Measurements from ENCODE around the gene BTRC. TPM values are rescaled to one million over a fixed set of nuclear protein-coding genes. Genes with fewer than 3 reads are reported as not detected.

BTRC gene
- total and polyA plus RNA-seq, 10 of the 15 experiments (the other 5 are each of a cell fraction or from before 2014, with no cell fraction given): 2.2 to 18.6 (median 8.6) TPM

DNA sequence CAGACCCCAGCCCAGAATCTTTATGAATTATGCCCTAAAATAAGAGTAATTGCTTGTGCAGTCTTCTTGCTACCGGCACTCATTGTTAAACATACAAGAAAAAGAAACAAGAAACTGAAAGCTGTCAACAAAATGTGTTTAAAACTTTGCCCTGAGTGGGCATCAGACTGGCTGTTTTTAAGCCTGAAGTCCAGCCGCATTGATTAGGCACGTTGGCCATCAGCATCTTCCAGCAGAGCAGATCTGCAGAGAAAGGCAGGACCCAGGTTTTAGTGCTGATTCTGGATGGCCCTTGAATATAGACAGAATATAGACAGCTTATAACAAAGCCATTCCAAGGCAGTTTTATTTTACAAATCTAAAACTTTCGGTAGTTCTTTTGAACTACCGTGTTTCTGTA is 131.2 kb downstream of the BTRC start (continued):
- TF ChIP-seq NFYA (IDR thresholded peaks at IDR 0.05; ENCODE audit: borderline replicate concordance, low read depth, low read length): no peak

DNA sequence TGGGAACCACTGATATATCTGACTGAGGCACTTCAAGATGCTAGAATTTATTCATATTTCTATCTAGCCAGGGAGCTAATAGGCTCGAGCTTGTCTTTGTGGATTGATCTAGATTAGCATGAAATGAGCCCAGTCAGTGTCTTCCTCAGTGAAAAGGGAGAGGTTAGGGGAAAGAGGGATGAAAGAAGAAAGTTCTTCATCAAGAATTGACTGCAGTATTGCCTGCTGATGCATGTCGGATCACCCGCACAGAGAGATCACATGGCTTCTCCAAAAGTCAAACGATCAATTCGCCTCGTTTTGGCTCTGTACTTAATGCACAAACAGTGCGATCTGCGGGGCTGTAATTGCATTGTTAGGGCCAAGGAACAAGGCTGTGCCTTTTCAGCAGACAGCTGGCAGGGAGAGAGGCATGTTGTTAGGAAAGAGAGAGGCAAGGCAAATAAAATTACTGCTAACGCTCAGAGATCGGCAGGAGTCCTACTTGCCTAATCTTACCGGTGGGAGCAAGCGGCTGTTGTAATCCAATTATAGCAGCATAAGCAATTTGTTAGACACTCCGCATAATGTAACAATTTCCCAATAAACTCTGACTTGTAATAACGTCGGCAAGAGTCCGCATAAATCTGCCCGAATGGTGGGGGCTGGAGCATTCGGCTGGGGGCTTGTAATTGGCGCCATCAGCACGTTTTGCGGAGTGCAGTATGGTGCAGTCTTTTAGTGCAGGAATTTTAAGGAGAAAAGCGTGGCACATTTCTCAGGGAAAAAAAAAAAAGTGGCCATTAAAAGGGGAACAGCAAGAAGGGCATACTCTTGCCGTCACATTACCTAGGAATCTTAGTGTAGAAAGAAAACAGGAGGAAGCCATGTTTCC is 132.0 kb downstream of the BTRC start:
- BruUV-seq (replicated peaks): no TSS peak
- no peaks in the 10 kb centered on the region for H3K36me3 ChIP-seq (ENCODE audit: control insufficient read depth in 2 of 2, insufficient read depth in 2 of 2, low read length in 1 of 2)
- no peak for FAIRE-seq
- no peaks in the 10 kb centered on the region for H3K27me3 ChIP-seq (replicated peaks in 1 of 2; ENCODE audit: control insufficient read depth in 2 of 2, insufficient read depth in 2 of 2, low read length in 1 of 2)
- no peaks in the 10 kb centered on the region for H3K9me3 ChIP-seq (replicated peaks; ENCODE audit: control insufficient read depth, insufficient read depth, low read length)
- H4K20me1 ChIP-seq (ENCODE audit: control insufficient read depth, insufficient read depth): no peaks in the 10 kb centered on the region
- H3K9ac ChIP-seq (ENCODE audit: control insufficient read depth, insufficient read depth, low read length): no peak overlapping the region
- intact Hi-C loops (cut with micrococcal nuclease; ENCODE audit: unreplicated experiment) (no loop called here), in situ Hi-C loops (cut with MboI) (no loop called here)
- SMC1A ChIA-PET (ENCODE audit: uncharacterized antibody, unreplicated experiment): no interaction called here
- no peak overlapping the region for H3K4me3 ChIP-seq
- no peaks in the 10 kb centered on the region for H3K4me1 ChIP-seq (ENCODE audit: control insufficient read depth, insufficient read depth, low read length)
- DNase-seq (ENCODE audit: low read depth, low spot score): no peak
- H3K79me2 ChIP-seq (ENCODE audit: control insufficient read depth, insufficient read depth, low read length): no peaks in the 10 kb centered on the region
- TF ChIP-seq RAD51 (IDR thresholded peaks at IDR 0.05) (no peak), STAT1 (conservative IDR thresholded peaks at IDR 0.05) (no peak), SIX5 (IDR thresholded peaks at IDR 0.05; ENCODE audit: low read depth, low read length, severe bottlenecking) (no peak)
- WGBS (ENCODE audit: insufficient coverage, insufficient replicate concordance, low lambda C conversion rate, missing lambda C conversion rate): 94% methylated on average over 23 of the region's 23 CpGs
- ATAC-seq: no peak
- H3K4me2 ChIP-seq (ENCODE audit: control insufficient read depth, insufficient read depth): no peak overlapping the region
- POLR2A ChIA-PET: no interaction called here
- RAD21 ChIA-PET (ENCODE audit: unreplicated experiment): no interaction called here
- no peak overlapping the region for H3K27ac ChIP-seq (ENCODE audit: control insufficient read depth, insufficient read depth)
- CTCF ChIA-PET: interaction anchor here (0.7 to 8.1 kb wide), 3 partner anchors 8 to 84 kb away, joined by 3 to 51 read pairs (median 4); no protein-coding TSS in a partner anchor
- H2AFZ ChIP-seq (ENCODE audit: control insufficient read depth, low read depth, low read length): no peak overlapping the region

DNA sequence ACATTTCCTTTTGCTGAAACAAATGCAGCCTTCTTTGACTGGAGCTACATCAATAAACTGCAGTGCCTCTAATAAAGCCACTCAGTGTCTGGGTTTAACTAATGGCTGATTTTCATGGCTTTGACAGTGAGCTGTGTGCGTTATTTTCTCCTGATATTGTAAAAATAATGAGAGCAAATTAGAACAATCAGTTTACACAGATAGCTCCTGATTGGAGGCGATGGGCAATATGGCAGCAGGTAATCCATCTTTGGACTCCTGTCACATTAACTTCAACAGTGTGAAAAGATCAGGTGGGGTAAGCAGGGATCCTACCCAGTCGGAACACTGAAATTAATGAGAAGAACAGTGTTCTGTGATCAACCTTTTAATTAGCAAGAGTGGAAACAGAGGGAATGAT is 133.4 kb downstream of the BTRC start:
- Histone ChIP-seq H4K20me1 (ENCODE audit: control insufficient read depth, insufficient read depth) (no peaks in the 10 kb centered on the region), H3K4me1 (ENCODE audit: control insufficient read depth, insufficient read depth, low read length) (no peaks in the 10 kb centered on the region), H3K36me3 (ENCODE audit: control insufficient read depth in 2 of 2, insufficient read depth in 2 of 2, low read length in 1 of 2) (no peaks in the 10 kb centered on the region), H3K9me3 (replicated peaks; ENCODE audit: control insufficient read depth, insufficient read depth, low read length) (no peaks in the 10 kb centered on the region), H3K9ac (ENCODE audit: control insufficient read depth, insufficient read depth, low read length) (no peak overlapping the region), H2AFZ (ENCODE audit: control insufficient read depth, low read depth, low read length) (no peak overlapping the region), H3K4me2 (ENCODE audit: control insufficient read depth, insufficient read depth) (no peak overlapping the region), H3K27ac (ENCODE audit: control insufficient read depth, insufficient read depth) (no peak overlapping the region), H3K27me3 (replicated peaks in 1 of 2; ENCODE audit: control insufficient read depth in 2 of 2, insufficient read depth in 2 of 2, low read length in 1 of 2) (no peaks in the 10 kb centered on the region), H3K4me3 (no peak overlapping the region), H3K79me2 (ENCODE audit: control insufficient read depth, insufficient read depth, low read length) (no peaks in the 10 kb centered on the region)
- WGBS (ENCODE audit: insufficient coverage, insufficient replicate concordance, low lambda C conversion rate, missing lambda C conversion rate): 95% methylated on average over 3 of the region's 3 CpGs
- ChIA-PET SMC1A (ENCODE audit: uncharacterized antibody, unreplicated experiment) (interaction anchor here (1.5 kb wide), 1 partner anchor 30 kb away, joined by 4 read pairs; no protein-coding TSS in a partner anchor), CTCF (interaction anchor here (0.8 to 8.1 kb wide), 3 partner anchors 11 to 82 kb away, joined by 3 to 51 read pairs (median 4); no protein-coding TSS in a partner anchor), RAD21 (ENCODE audit: unreplicated experiment) (no interaction called here), POLR2A (interaction anchor here (0.6 kb wide), 1 partner anchor 89 kb away, joined by 4 read pairs; no protein-coding TSS in a partner anchor)
- no TSS peak for BruUV-seq (replicated peaks)
- DNase-seq (ENCODE audit: low read depth, low spot score) (no peak), FAIRE-seq (no peak), ATAC-seq (no peak)
- intact Hi-C loops (cut with micrococcal nuclease; ENCODE audit: unreplicated experiment): no loop called here
- in situ Hi-C loops (cut with MboI): no loop called here
- TF ChIP-seq ESRRA (IDR thresholded peaks at IDR 0.05; ENCODE audit: low read length): no peak
- TF ChIP-seq, protein P1, sequence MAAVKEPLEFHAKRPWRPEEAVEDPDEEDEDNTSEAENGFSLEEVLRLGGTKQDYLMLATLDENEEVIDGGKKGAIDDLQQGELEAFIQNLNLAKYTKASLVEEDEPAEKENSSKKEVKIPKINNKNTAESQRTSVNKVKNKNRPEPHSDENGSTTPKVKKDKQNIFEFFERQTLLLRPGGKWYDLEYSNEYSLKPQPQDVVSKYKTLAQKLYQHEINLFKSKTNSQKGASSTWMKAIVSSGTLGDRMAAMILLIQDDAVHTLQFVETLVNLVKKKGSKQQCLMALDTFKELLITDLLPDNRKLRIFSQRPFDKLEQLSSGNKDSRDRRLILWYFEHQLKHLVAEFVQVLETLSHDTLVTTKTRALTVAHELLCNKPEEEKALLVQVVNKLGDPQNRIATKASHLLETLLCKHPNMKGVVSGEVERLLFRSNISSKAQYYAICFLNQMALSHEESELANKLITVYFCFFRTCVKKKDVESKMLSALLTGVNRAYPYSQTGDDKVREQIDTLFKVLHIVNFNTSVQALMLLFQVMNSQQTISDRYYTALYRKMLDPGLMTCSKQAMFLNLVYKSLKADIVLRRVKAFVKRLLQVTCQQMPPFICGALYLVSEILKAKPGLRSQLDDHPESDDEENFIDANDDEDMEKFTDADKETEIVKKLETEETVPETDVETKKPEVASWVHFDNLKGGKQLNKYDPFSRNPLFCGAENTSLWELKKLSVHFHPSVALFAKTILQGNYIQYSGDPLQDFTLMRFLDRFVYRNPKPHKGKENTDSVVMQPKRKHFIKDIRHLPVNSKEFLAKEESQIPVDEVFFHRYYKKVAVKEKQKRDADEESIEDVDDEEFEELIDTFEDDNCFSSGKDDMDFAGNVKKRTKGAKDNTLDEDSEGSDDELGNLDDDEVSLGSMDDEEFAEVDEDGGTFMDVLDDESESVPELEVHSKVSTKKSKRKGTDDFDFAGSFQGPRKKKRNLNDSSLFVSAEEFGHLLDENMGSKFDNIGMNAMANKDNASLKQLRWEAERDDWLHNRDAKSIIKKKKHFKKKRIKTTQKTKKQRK (IDR thresholded peaks at IDR 0.05; ENCODE audit: low read depth, low read length): no peak
- TF ChIP-seq KAT2A (conservative IDR thresholded peaks at IDR 0.05; ENCODE audit: control insufficient read depth, low read depth, low read length): no peak
- TF ChIP-seq, protein P2, sequence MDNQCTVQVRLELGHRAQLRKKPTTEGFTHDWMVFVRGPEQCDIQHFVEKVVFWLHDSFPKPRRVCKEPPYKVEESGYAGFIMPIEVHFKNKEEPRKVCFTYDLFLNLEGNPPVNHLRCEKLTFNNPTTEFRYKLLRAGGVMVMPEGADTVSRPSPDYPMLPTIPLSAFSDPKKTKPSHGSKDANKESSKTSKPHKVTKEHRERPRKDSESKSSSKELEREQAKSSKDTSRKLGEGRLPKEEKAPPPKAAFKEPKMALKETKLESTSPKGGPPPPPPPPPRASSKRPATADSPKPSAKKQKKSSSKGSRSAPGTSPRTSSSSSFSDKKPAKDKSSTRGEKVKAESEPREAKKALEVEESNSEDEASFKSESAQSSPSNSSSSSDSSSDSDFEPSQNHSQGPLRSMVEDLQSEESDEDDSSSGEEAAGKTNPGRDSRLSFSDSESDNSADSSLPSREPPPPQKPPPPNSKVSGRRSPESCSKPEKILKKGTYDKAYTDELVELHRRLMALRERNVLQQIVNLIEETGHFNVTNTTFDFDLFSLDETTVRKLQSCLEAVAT (IDR thresholded peaks at IDR 0.05): no peak

All from GM12878 (cell line).